Activated T-helper 9 cell treated with anti-CD3 and anti-CD28 coated beads, Interleukin-2, amount 50 U/mL, for 16 hours (primary cell): ENCODE data around the gene KCNIP4.

Source experiments
- DNase-seq: peaks from one replicate; pipeline ENCODE4 v3.0.0-alpha.2; 2020; ENCODE audit warnings: low read depth

The KCNIP4 gene

GRCh38 chr4:21571100-21571499 is 377.5 kb downstream of the KCNIP4 start:
- DNase-seq = no peak

- DNase-seq = no peak
Measured at GRCh38 chr4:21569638-21570037, 378.9 kb downstream of the KCNIP4 start.

GRCh38 chr4:21555083-21555482 is 393.5 kb downstream of the KCNIP4 start:
- DNase-seq = no peak

GRCh38 chr4:21554500-21554899 is 394.1 kb downstream of the KCNIP4 start:
- DNase-seq = no peak

- no peak for DNase-seq
Measured at GRCh38 chr4:21554066-21554465, 394.5 kb downstream of the KCNIP4 start.

- DNase-seq = no peak
Measured at GRCh38 chr4:21552455-21552854, 396.1 kb downstream of the KCNIP4 start.

GRCh38 chr4:21544955-21545354 is 403.6 kb downstream of the KCNIP4 start:
- no peak for DNase-seq

- DNase-seq = no peak
Measured at GRCh38 chr4:21544415-21544814, 404.2 kb downstream of the KCNIP4 start.

- DNase-seq = no peak
Measured at GRCh38 chr4:21543514-21543913, 405.1 kb downstream of the KCNIP4 start.

GRCh38 chr4:21535898-21536297 is 412.7 kb downstream of the KCNIP4 start:
- DNase-seq = no peak

- DNase-seq = no peak
Measured at GRCh38 chr4:21531048-21531447, 417.5 kb downstream of the KCNIP4 start.

- DNase-seq = no peak
Measured at GRCh38 chr4:21529214-21529613, 419.4 kb downstream of the KCNIP4 start.

GRCh38 chr4:21522296-21522695 is 426.3 kb downstream of the KCNIP4 start:
- no peak for DNase-seq

- DNase-seq = no peak
Measured at GRCh38 chr4:21517126-21517859, 431.3 kb downstream of the KCNIP4 start.

GRCh38 chr4:21514022-21514694 is 434.4 kb downstream of the KCNIP4 start:
- DNase-seq = no peak

- DNase-seq = no peak
Measured at GRCh38 chr4:21512353-21512752, 436.2 kb downstream of the KCNIP4 start.

- DNase-seq = no peak
Measured at GRCh38 chr4:21507439-21507838, 441.1 kb downstream of the KCNIP4 start.

- no peak for DNase-seq
Measured at GRCh38 chr4:21490682-21491081, 457.9 kb downstream of the KCNIP4 start.

GRCh38 chr4:21476757-21477156 is 471.8 kb downstream of the KCNIP4 start:
- DNase-seq = no peak

GRCh38 chr4:21474195-21474594 is 474.4 kb downstream of the KCNIP4 start:
- DNase-seq = no peak

GRCh38 chr4:21470535-21470934 is 478.0 kb downstream of the KCNIP4 start:
- DNase-seq = no peak

GRCh38 chr4:21469438-21470300 is 478.9 kb downstream of the KCNIP4 start:
- DNase-seq = no peak

GRCh38 chr4:21467551-21467950 is 481.0 kb downstream of the KCNIP4 start:
- no peak for DNase-seq
